NCI-H69 (cell line): ENCODE data around the gene PLXDC2.

Experiments
- DNase-seq: peaks from one replicate; lab custom pipeline; 2025; lab: John Stamatoyannopoulos, UW

PLXDC2 gene

GRCh38 chr10:19815731-19816410 is 361 bp upstream of the PLXDC2 start:
- DNase-seq: peak; percentile 42

DNA sequence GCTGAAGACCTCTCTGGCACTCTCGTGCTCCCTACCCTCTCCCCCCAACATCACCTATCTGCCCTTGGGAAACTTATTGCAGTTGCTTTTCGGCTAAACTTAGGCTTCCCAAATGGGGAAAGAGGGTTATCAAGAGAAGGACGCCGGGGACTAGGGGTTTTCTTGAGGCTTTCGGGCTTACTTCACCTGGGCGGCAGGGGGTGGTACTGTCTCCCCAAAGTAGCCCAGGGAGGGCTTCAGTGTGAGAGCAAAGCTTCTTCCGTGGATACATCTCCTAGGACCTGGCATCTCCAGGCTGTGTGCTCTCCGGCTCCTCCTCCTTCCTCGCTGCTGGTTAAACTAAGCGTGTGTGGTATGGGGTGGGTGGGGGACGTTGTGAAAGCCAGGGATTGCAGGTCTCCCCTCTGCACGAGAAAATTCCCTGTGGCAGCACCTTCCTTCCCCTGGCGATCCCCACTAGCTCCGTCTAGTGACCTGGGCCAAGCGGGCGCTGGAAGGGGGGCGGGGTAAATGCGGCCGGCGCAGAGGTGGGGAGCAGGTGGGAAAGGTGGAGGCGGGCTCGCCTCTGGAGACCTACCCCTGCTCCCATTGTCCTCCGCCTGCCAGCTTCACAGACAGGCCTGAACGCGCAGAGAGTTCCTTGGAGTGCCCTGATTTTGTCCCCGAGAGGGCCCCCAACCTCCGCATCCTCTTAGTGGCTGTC is 1.1 kb downstream of the PLXDC2 start:
- peak; percentile 40 for DNase-seq

- DNase-seq: no peak
These were observed 2.6 kb downstream of the PLXDC2 start for GRCh38 chr10:19818876-19819275.

- peak; percentile 40 for DNase-seq
These were observed 3.3 kb downstream of the PLXDC2 start for GRCh38 chr10:19819419-19820033.

DNA sequence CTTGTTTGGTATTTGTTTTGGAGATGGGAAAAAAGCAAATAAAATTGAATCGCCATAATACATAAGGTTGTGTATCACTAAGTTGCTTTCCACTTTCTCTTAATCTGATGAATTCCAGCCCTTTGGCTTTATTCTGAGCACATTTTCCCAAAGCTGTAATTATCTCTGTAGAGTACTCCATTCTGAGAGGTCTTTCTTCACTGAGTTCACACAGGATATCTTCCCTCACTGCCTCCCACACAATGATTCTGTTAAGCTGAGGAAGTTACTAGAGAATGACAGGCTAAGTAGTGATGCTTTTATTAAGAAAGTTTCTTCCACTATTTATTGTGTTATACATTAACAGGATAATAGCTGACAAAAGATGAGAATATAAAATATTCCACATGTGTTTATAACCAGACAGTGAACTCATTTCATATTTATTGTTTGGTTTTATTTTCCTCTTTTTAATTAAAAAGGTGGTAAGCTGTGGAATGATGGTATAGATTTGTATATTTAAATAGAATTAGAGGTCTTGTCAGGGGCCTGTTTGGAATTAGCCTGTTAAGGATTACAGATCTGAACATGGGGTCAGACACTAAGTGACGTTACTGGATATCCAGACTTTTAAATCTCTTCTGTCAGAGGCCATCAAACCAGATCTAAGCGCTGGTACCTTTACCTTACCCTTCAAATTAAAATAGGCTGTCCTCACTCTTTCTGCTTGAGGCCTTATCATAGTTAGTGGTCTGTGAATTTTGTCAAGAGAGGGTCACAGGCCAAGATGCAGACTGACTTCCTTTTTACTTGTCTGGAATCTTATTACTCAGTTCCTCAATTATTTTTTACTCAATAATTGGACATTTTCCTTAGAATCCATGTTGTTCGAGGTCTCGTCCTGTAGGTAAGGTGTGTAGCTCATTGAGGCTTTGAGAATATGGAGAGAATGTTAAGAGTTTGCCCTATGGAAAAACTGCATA is 8.4 kb downstream of the PLXDC2 start:
- DNase-seq: peak; percentile 0

DNA sequence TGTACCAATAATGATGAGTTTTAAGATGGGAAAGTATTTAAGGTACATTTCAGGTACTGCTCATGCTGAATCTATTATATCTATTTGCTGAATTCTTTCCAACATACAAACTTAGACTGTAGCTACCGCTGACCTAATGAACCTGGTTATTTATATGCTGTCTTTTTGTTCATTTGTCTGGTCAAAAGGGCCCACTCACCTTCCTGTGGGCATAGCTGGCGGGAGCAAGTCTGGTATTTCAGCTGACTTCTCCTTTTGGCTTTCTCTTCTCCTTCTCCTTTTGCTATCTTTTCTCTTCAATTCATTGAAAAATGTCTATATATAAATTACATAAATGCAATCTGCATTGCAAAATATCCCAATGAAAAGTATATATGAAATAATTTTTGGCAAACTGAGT is 9.5 kb downstream of the PLXDC2 start:
- no peak for DNase-seq

- DNase-seq: no peak
These were observed 10.5 kb downstream of the PLXDC2 start for GRCh38 chr10:19826712-19827111.

DNA sequence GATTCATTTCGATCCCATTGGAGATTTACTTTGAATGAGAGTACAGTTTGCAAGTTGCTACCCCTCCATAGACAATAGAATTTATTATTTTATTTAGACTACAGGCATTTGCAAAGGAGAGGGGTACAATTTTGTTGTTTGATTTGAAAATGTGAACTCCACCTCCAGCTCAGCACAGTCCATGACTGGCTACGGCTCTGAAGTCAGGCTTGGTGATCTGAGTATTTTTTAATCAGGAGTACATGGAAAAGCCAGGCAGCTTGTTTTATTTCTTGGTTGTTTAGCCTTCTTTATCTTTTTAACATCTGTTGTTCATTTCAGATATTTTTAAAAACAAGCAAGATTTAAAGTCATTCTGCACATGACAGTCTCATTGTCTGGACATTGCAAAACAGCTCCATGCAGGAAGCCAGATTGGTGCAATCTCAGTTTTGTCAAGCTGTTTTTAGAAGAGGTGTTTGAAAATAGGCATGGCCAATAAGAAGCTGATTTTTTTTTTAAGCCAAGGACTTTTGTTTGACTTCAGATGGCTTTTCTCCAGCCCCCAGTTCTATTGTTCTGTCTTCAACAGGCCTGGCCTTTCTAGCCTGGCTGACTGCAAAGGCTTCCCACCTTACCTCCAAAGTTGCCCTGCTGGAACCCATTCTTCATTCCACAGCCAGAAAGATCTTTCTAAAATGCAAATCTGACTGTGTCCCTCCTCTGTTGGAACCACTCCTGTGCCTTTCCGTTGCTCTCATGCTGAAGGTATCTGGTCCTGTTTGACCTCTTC is 12.2 kb downstream of the PLXDC2 start:
- DNase-seq: no peak

GRCh38 chr10:19832699-19833098 is 16.5 kb downstream of the PLXDC2 start:
- no peak for DNase-seq

- no peak for DNase-seq
These were observed 17.1 kb downstream of the PLXDC2 start for GRCh38 chr10:19833170-19833824.

DNA sequence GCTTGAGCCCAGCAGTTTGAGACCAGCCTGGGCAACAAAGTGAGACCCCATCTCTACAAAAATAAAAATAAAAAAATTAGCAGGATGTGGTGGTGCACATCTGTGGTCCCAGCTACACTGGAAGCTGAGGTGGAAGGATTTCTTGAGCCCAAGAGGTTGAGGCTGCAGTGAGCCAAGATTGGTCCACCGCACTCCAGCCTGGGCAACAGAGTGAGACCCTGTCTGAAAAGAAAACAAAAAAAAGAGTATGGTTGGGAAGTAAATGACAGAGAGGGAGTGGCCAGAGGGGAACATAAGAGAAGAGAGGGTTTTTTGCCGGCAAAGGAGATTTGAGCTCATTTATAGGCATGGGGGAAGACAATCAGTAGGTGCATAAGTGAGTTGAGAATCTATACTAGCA is 19.7 kb downstream of the PLXDC2 start:
- DNase-seq: no peak

- no peak for DNase-seq
These were observed 22.9 kb downstream of the PLXDC2 start for GRCh38 chr10:19839090-19839489.

GRCh38 chr10:19839552-19839951 is 23.3 kb downstream of the PLXDC2 start:
- no peak for DNase-seq

DNA sequence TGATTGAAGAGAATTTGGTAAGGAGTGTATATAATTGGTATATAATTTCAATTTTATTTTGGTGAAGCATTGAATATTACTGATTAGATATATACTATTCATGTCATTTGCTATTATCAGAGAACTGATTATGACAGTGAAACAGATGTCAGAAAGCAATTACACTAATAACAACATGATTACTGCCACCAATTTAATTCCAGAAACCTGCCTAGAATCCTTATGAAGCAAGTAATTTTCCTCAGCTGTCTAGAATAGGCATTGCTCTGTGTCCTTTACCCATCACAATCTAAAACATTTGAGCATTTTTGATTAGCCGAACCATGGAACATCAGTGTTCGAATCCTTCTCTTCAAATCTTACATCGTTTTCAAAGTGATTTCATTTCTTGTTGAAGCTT is 24.5 kb downstream of the PLXDC2 start:
- DNase-seq: no peak

- DNase-seq: no peak
These were observed 27.3 kb downstream of the PLXDC2 start for GRCh38 chr10:19843487-19843886.

GRCh38 chr10:19845503-19846368 is 29.5 kb downstream of the PLXDC2 start:
- DNase-seq: peak; percentile 10

GRCh38 chr10:19847321-19847720 is 31.1 kb downstream of the PLXDC2 start:
- no peak for DNase-seq

DNA sequence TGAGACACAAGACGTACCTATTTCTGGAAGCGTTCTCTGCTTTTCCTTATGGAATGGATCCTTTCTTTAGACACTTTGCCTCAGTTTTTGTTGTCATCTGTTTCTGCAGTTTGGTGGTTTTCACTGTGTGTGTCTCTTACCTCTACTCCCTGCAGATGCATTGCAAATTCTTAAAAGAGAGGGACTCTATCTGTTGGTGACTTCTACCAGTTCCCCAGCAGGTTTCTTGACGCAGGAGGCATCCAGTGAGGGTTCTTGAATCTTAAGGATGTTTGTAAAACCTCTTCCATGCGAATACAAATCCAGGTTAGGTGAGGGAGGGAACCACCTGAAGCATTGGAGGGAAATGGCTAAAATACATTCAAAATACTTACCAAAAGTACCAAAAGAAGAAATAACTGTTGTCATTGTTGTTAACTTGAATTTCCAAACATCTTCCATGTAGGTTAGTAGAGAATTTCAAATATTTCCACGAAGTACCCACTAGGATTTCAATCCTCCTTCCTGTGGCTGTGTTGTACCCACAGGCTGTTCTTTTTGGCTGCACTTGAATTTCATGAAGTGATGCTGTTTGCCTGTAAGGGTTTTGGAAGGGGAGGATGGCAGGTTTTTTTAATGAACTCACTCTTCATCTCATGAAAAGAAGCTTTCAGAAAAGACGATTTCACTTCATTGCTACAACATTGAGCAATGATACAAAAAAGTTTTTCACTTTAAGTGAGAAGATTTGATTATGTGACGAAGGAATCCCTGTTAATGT is 32.2 kb downstream of the PLXDC2 start:
- no peak for DNase-seq

DNA sequence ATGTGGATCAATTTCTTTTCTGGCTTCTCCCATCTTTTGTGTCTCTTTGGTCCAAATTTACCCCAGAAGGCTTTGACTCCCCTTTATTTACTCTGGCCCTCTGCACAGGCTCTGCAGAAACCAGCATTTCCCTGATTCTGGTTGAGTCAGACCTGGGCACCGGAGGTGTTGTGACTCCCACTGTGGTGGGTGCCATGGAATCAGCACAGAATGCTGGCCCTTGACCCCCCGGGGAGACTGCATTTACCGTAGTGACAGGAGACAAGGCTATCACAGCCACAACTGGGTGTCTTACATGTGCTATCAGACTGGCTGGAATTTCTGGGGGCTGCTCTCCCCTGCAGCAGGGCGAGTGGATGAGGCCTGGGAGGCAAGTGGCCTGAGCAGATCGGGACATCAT is 37.6 kb downstream of the PLXDC2 start:
- no peak for DNase-seq
